ENCODE measurements around the gene BMP10. TPM values are rescaled to one million over a fixed set of nuclear protein-coding genes. Genes with fewer than 3 reads are reported as not detected.

The BMP10 gene
- total and polyA plus RNA-seq, 10 of the 15 experiments (the other 5 are each of a cell fraction or from before 2014, with no cell fraction given): 0.04 TPM; not detected in 9

GRCh38 chr2:68862889-68863288 is 8.3 kb downstream of the BMP10 start:
- TF ChIP-seq ATF7 (IDR thresholded peaks at IDR 0.05; ENCODE audit: low read depth) (no peak), ZNF592 (IDR thresholded peaks at IDR 0.05) (no peak), ATF3 (IDR thresholded peaks at IDR 0.05; ENCODE audit: borderline replicate concordance, extremely low read depth, low read depth, low read length) (no peak), HDGF (IDR thresholded peaks at IDR 0.05) (no peak)
- ChIA-PET SMC1A (ENCODE audit: uncharacterized antibody, unreplicated experiment) (no interaction called here), POLR2A (no interaction called here), RAD21 (ENCODE audit: unreplicated experiment) (no interaction called here), CTCF (no interaction called here)
- in situ Hi-C loops (cut with MboI) (no loop called here), intact Hi-C loops (cut with micrococcal nuclease; ENCODE audit: unreplicated experiment) (loop anchor here (1.0 kb wide), 1 partner anchor 11 kb away; no protein-coding TSS in a partner anchor)
- Histone ChIP-seq H3K4me3 (no peak overlapping the region), H3K9ac (ENCODE audit: control insufficient read depth, insufficient read depth, low read length) (no peak overlapping the region), H3K4me1 (ENCODE audit: control insufficient read depth, insufficient read depth, low read length) (no peaks in the 10 kb centered on the region), H3K36me3 (ENCODE audit: control insufficient read depth in 2 of 2, insufficient read depth in 2 of 2, low read length in 1 of 2) (no peaks in the 10 kb centered on the region), H3K9me3 (replicated peaks; ENCODE audit: control insufficient read depth, insufficient read depth, low read length) (no peaks in the 10 kb centered on the region), H3K27ac (ENCODE audit: control insufficient read depth, insufficient read depth) (no peak overlapping the region), H3K79me2 (ENCODE audit: control insufficient read depth, insufficient read depth, low read length) (no peaks in the 10 kb centered on the region), H2AFZ (ENCODE audit: control insufficient read depth, low read depth, low read length) (no peak overlapping the region), H3K27me3 (replicated peaks in 1 of 2; ENCODE audit: control insufficient read depth in 2 of 2, insufficient read depth in 2 of 2, low read length in 1 of 2) (peaks cover 0 to 3% of the 10 kb centered on the region in 2 experiments; a peak in 2 of 4 replicates), H3K4me2 (ENCODE audit: control insufficient read depth, insufficient read depth) (no peak overlapping the region), H4K20me1 (ENCODE audit: control insufficient read depth, insufficient read depth) (no peaks in the 10 kb centered on the region)
- no TSS peak for BruUV-seq (replicated peaks)
- FAIRE-seq: no peak
- no peak for ATAC-seq
- DNase-seq (ENCODE audit: low read depth, low spot score): no peak
- 53% methylated on average over 7 of the region's 7 CpGs for WGBS (ENCODE audit: insufficient coverage, insufficient replicate concordance, low lambda C conversion rate, missing lambda C conversion rate)

Data from GM12878 (cell line).